Measurements from ENCODE around the gene KLHL14.

Gene KLHL14

GRCh38 chr18:32770054-32770665 lies 2.7 kb downstream of the KLHL14 start:
- no peak for DNase-seq

- no peak for DNase-seq
These were observed 3.2 kb downstream of the KLHL14 start for GRCh38 chr18:32769586-32770053.

GRCh38 chr18:32769071-32769585 lies 3.7 kb downstream of the KLHL14 start:
- DNase-seq, result no peak

- DNase-seq, result no peak
These were observed 5.4 kb downstream of the KLHL14 start for GRCh38 chr18:32767400-32767799.

- no peak for DNase-seq
These were observed 8.1 kb downstream of the KLHL14 start for GRCh38 chr18:32764611-32765244.

- DNase-seq, result no peak
These were observed 9.5 kb downstream of the KLHL14 start for GRCh38 chr18:32763293-32763692.

- no peak for DNase-seq
These were observed 11.6 kb downstream of the KLHL14 start for GRCh38 chr18:32761231-32761630.

GRCh38 chr18:32760391-32760790 lies 12.4 kb downstream of the KLHL14 start:
- no peak for DNase-seq

- no peak for DNase-seq
These were observed 13.1 kb downstream of the KLHL14 start for GRCh38 chr18:32759611-32760167.

- no peak for DNase-seq
These were observed 18.1 kb downstream of the KLHL14 start for GRCh38 chr18:32754508-32755263.

- no peak for DNase-seq
These were observed 19.1 kb downstream of the KLHL14 start for GRCh38 chr18:32753656-32754260.

GRCh38 chr18:32750328-32750727 lies 22.5 kb downstream of the KLHL14 start:
- no peak for DNase-seq

- no peak for DNase-seq
These were observed 23.0 kb downstream of the KLHL14 start for GRCh38 chr18:32749809-32750208.

GRCh38 chr18:32742579-32742978 lies 30.2 kb downstream of the KLHL14 start:
- DNase-seq, result no peak

GRCh38 chr18:32735781-32736180 lies 37.0 kb downstream of the KLHL14 start:
- no peak for DNase-seq

- DNase-seq, result no peak
These were observed 38.4 kb downstream of the KLHL14 start for GRCh38 chr18:32734442-32734841.

- DNase-seq, result no peak
These were observed 40.7 kb downstream of the KLHL14 start for GRCh38 chr18:32732165-32732564.

- no peak for DNase-seq
These were observed 42.2 kb downstream of the KLHL14 start for GRCh38 chr18:32730620-32731091.

GRCh38 chr18:32730068-32730467 lies 42.8 kb downstream of the KLHL14 start:
- no peak for DNase-seq

- DNase-seq, result no peak
These were observed 48.6 kb downstream of the KLHL14 start for GRCh38 chr18:32724071-32724749.

GRCh38 chr18:32722279-32722678 lies 50.5 kb downstream of the KLHL14 start:
- DNase-seq, result no peak

- no peak for DNase-seq
These were observed 55.7 kb downstream of the KLHL14 start for GRCh38 chr18:32717126-32717525.
